ENCODE measurements around the gene CASKIN1. TPM values are rescaled to one million over a fixed set of nuclear protein-coding genes. Genes with fewer than 3 reads are reported as not detected.
A peak's percentile ranks its signal among the peaks of the same experiment; 100 is the strongest.

The CASKIN1 gene
- total RNA-seq, 4 donors from 2014 or later, result under 0.01 to 0.14 TPM; not detected in 2

DNA sequence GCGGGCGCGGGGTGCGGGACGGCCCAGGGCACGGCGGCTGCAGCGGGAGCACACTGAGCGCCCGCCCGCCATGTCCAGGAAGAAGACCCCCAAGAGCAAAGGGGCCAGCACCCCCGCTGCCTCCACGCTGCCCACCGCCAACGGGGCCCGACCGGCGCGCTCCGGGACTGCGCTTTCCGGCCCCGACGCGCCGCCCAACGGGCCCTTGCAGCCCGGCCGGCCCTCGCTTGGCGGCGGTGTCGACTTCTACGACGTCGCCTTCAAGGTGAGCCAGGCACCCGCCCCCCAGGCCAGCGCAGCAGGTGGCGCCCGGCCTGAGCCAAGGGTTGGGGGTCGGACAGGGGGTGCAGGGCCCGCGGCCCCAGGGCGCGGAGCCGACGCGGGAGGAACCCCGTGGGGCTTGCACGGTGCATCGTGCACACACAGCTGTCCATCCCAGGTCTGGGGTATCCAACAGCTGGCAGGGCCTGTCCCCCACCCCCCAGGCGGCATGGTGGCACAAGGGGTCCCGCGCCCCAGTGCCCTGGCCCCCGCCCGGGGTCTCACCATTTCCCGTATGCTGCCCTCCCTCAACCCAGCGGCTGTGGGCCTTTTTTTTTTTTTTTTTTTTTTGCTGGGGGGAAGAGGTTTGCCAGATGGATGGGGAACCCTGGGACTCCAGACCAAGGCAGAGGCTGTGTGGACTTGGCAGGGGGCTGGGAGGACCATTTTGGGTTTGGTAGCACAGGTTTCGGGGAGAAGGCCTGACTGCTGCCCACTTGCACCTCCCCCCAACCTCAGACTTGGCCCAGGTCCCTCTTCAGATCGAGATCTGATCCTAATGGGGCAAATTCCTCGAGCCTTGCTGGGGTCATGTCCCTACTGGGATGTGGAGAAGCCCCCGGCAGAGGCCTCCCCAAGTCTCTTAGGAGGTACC lies 47.4 kb downstream of the CASKIN1 start:
- intact Hi-C loops (cut with DNase I; ENCODE audit: low total_unique reads), result no loop called here
- Histone ChIP-seq H3K4me3 (peak overlapping the region; percentile 20 to 64 (median 43)), H3K9me3 (no peaks in the 10 kb centered on the region), H3K4me1 (peaks cover 43 to 64% (median 59%) of the 10 kb centered on the region in 4 donors), H3K27me3 (no peaks in the 10 kb centered on the region), H3K27ac (peak overlapping the region; percentile 63 to 94 (median 80)), H3K36me3 (no peaks in the 10 kb centered on the region)
- WGBS, 2 donors (ENCODE audit: low coverage in 1 of 2), result 4% methylated on average over 32 of the region's 62 CpGs; no CpG with 5 or more reads in 1 of the 2 donors
- DNase-seq, result no peak
- in situ Hi-C loops (cut with MboI; ENCODE audit: low pct_ligation_motif_present in 1 of 4, low pct_unique_long_range_greater_than_20kb in 1 of 4, low sequenced_read_pairs in 3 of 4), result loop anchor here (10.0 to 25.0 kb wide), 3 partner anchors 124 to 137 kb away; partner anchors contain the start of genes NHERF2 (in 2 of the 4), NPW (in 2 of the 4) and ZNF598 (in 1 of the 4)
- TF ChIP-seq, protein P1, sequence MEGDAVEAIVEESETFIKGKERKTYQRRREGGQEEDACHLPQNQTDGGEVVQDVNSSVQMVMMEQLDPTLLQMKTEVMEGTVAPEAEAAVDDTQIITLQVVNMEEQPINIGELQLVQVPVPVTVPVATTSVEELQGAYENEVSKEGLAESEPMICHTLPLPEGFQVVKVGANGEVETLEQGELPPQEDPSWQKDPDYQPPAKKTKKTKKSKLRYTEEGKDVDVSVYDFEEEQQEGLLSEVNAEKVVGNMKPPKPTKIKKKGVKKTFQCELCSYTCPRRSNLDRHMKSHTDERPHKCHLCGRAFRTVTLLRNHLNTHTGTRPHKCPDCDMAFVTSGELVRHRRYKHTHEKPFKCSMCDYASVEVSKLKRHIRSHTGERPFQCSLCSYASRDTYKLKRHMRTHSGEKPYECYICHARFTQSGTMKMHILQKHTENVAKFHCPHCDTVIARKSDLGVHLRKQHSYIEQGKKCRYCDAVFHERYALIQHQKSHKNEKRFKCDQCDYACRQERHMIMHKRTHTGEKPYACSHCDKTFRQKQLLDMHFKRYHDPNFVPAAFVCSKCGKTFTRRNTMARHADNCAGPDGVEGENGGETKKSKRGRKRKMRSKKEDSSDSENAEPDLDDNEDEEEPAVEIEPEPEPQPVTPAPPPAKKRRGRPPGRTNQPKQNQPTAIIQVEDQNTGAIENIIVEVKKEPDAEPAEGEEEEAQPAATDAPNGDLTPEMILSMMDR (IDR thresholded peaks at IDR 0.05), result peak in 1 of 5 experiments; percentile 12
- no peak for TF ChIP-seq EP300 (IDR thresholded peaks at IDR 0.05; ENCODE audit: low read depth)

DNA sequence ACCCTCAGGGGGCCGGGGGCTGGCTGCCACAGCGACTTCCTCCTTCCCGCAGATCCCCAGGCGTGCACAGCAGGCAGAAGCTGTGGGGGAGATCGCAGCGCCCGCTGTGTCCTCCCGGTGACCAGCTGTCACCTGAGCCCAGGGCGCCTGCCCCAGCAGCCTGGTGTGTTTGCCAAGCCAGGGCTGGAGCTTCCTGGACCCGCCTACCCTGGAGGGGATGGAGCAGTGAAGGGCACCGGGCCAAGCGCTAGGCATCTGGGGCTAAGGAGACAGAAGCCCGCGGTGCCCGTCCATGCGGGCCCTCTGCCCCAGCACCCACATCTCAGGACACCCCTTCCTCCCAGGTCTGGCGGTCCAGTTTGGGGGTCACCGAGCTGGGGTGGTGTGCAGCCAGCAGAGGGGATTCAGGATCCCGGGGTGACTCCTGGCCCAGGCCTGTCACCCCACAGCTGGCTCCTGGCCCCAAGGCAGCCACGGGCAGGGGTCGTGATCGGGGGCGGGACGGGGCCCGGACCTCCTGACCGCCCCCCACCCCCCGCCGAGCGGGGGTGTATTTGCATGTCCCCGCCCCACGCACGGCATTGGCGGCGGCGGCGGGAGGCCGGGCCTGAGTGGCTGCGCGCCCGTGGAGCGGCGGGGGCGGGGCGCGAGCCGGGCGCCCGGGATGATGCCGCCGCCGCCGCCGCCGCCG lies 48.3 kb downstream of the CASKIN1 start, which contains the start of gene RAB26:
Gene RAB26, plus strand, starts transcription at position 645 of the 691 bp plus-strand sequence. CDS start 159 bp downstream, outside the sequence.
- WGBS, 2 donors (ENCODE audit: low coverage in 1 of 2), result 5% methylated on average over 17 of the region's 55 CpGs; no CpG with 5 or more reads in 1 of the 2 donors
- H3K4me1 ChIP-seq, result peaks cover 39 to 56% (median 51%) of the 10 kb centered on the region in 4 donors
- no peaks in the 10 kb centered on the region for H3K27me3 ChIP-seq
- DNase-seq, result peak; percentile 91
- H3K4me3 ChIP-seq, result peak within 1 kb of the TSS; percentile 20 to 64 (median 43)
- no peaks in the 10 kb centered on the region for H3K36me3 ChIP-seq
- intact Hi-C loops (cut with DNase I; ENCODE audit: low total_unique reads) (no loop called here), in situ Hi-C loops (cut with MboI; ENCODE audit: low pct_ligation_motif_present in 1 of 4, low pct_unique_long_range_greater_than_20kb in 1 of 4, low sequenced_read_pairs in 3 of 4) (loop anchor here (10.0 to 25.0 kb wide), 3 partner anchors 123 to 136 kb away; partner anchors contain the start of genes NHERF2 (in 2 of the 4), NPW (in 2 of the 4) and ZNF598 (in 1 of the 4))
- TF ChIP-seq POLR2AphosphoS5 (IDR thresholded peaks at IDR 0.05), result peak; percentile 55 to 74 (median 64)
- TF ChIP-seq, protein P1 (IDR thresholded peaks at IDR 0.05), result no peak
- no peak for TF ChIP-seq EP300 (IDR thresholded peaks at IDR 0.05; ENCODE audit: low read depth)
- peak; percentile 67 for TF ChIP-seq POLR2A (IDR thresholded peaks at IDR 0.05)
- H3K9me3 ChIP-seq, result no peaks in the 10 kb centered on the region
- H3K27ac ChIP-seq, result peak within 1 kb of the TSS; percentile 80 to 94 (median 82)

DNA sequence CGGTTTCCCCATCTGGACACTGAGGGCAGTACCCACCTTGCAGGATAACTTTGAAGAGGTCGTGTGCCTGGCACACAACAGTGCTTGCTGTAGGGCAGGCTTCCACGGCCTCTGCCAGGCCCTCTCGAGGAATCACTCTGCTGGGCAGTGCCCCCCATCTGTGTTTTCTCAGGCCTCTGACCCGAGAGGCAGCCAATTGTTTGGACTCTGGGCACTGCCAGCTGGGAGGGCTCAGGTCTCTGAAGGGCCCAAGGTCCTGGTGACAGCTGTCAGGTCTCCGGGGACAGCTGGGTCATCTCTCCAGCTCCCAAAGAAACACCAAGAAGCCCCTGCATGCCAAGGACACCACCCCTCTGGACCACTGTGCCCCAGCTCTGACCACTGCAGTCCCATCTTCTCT lies 49.0 kb downstream of the CASKIN1 start:
- 64% methylated on average over 6 of the region's 6 CpGs; no CpG with 5 or more reads in 1 of the 2 donors for WGBS, 2 donors (ENCODE audit: low coverage in 1 of 2)
- no peaks in the 10 kb centered on the region for H3K36me3 ChIP-seq
- no peaks in the 10 kb centered on the region for H3K9me3 ChIP-seq
- peak overlapping the region; percentile 80 to 94 (median 82) for H3K27ac ChIP-seq
- no peak for DNase-seq
- peaks cover 33 to 49% (median 44%) of the 10 kb centered on the region in 4 donors for H3K4me1 ChIP-seq
- H3K27me3 ChIP-seq, result no peaks in the 10 kb centered on the region
- intact Hi-C loops (cut with DNase I; ENCODE audit: low total_unique reads), result no loop called here
- in situ Hi-C loops (cut with MboI; ENCODE audit: low pct_ligation_motif_present in 1 of 4, low pct_unique_long_range_greater_than_20kb in 1 of 4, low sequenced_read_pairs in 3 of 4), result loop anchor here (10.0 to 25.0 kb wide), 3 partner anchors 123 to 135 kb away; partner anchors contain the start of genes NHERF2 (in 2 of the 4), NPW (in 2 of the 4) and ZNF598 (in 1 of the 4)
- no peak overlapping the region for H3K4me3 ChIP-seq
- no peak for TF ChIP-seq POLR2A (IDR thresholded peaks at IDR 0.05)
- TF ChIP-seq, protein P1 (IDR thresholded peaks at IDR 0.05), result no peak
